DOHH2 (cell line): ENCODE results near the gene IER2.

Source experiments
- CTCF ChIP-seq: fragments of 200-600 bp; sonication (generic); IDR thresholded peaks from one replicate; pipeline ENCODE4 v1.5.1; 2014; ENCODE audit warnings: antibody characterized with exemption, mild to moderate bottlenecking, low read depth, low read length; ENCODE audit not compliant: poor library complexity, severe bottlenecking
- EZH2phosphoT487 ChIP-seq: fragments of 200-600 bp; sonication (generic); IDR thresholded peaks from 2 replicates; pipeline ENCODE4 v1.6.1; 2017; ENCODE audit warnings: borderline replicate concordance, mild to moderate bottlenecking, antibody characterized with exemption, low read length, moderate library complexity, mixed read lengths

- TF ChIP-seq CTCF (no peak), EZH2phosphoT487 (no peak)
Observed at GRCh38 chr19:13173139-13173737, 23.0 kb downstream of the IER2 start.
